Measurements from ENCODE around the gene MAST2.

MAST2 gene

GRCh38 chr1:45820788-45821187 lies 17.4 kb downstream of the MAST2 start:
- TF ChIP-seq OSR1 (CRISPR knock-in tag; IDR thresholded peaks at IDR 0.05) (no peak), CREB5 (CRISPR knock-in tag; IDR thresholded peaks at IDR 0.05; ENCODE audit: low read depth) (no peak), ESRRG (CRISPR knock-in tag; IDR thresholded peaks at IDR 0.05) (no peak), CSRNP3 (CRISPR knock-in tag; IDR thresholded peaks at IDR 0.05) (no peak)
- ATAC-seq: no peak

GRCh38 chr1:45822644-45823043 lies 19.2 kb downstream of the MAST2 start:
- TF ChIP-seq SNAI2 (CRISPR knock-in tag; IDR thresholded peaks at IDR 0.05) (no peak), RARB (CRISPR knock-in tag; IDR thresholded peaks at IDR 0.05) (no peak), ZFP3 (CRISPR knock-in tag; IDR thresholded peaks at IDR 0.05) (no peak), BACH2 (CRISPR knock-in tag; IDR thresholded peaks at IDR 0.05; ENCODE audit: borderline replicate concordance) (no peak), CREB5 (CRISPR knock-in tag; IDR thresholded peaks at IDR 0.05; ENCODE audit: low read depth) (no peak), ARNTL (CRISPR knock-in tag; IDR thresholded peaks at IDR 0.05; ENCODE audit: borderline replicate concordance, low read depth) (no peak)
- no peak for ATAC-seq

GRCh38 chr1:45824607-45825006 lies 21.2 kb downstream of the MAST2 start:
- no peak for ATAC-seq
- TF ChIP-seq BACH2 (CRISPR knock-in tag; IDR thresholded peaks at IDR 0.05; ENCODE audit: borderline replicate concordance) (no peak), CREB5 (CRISPR knock-in tag; IDR thresholded peaks at IDR 0.05; ENCODE audit: low read depth) (no peak), ISL1 (CRISPR knock-in tag; IDR thresholded peaks at IDR 0.05) (no peak), PATZ1 (CRISPR knock-in tag; IDR thresholded peaks at IDR 0.05; ENCODE audit: borderline replicate concordance) (no peak), CSRNP3 (CRISPR knock-in tag; IDR thresholded peaks at IDR 0.05) (no peak), TCF4 (CRISPR knock-in tag; IDR thresholded peaks at IDR 0.05; ENCODE audit: borderline replicate concordance) (no peak), ESRRG (CRISPR knock-in tag; IDR thresholded peaks at IDR 0.05) (no peak), TOX (CRISPR knock-in tag; IDR thresholded peaks at IDR 0.05; ENCODE audit: borderline replicate concordance) (no peak), POU6F1 (CRISPR knock-in tag; IDR thresholded peaks at IDR 0.05; ENCODE audit: borderline replicate concordance, low read depth) (no peak), ZFP3 (CRISPR knock-in tag; IDR thresholded peaks at IDR 0.05) (no peak), OSR1 (CRISPR knock-in tag; IDR thresholded peaks at IDR 0.05) (no peak), GLIS3 (CRISPR knock-in tag; IDR thresholded peaks at IDR 0.05) (no peak), ZNF8 (CRISPR knock-in tag; IDR thresholded peaks at IDR 0.05) (no peak), CSDC2 (CRISPR knock-in tag; IDR thresholded peaks at IDR 0.05) (no peak), TSHZ2 (CRISPR knock-in tag; IDR thresholded peaks at IDR 0.05) (no peak), ARNTL (CRISPR knock-in tag; IDR thresholded peaks at IDR 0.05; ENCODE audit: borderline replicate concordance, low read depth) (no peak), SNAI2 (CRISPR knock-in tag; IDR thresholded peaks at IDR 0.05) (no peak), ZFP30 (CRISPR knock-in tag; IDR thresholded peaks at IDR 0.05) (no peak), ZNF70 (CRISPR knock-in tag; IDR thresholded peaks at IDR 0.05) (no peak), ZNF565 (CRISPR knock-in tag; conservative IDR thresholded peaks at IDR 0.05; ENCODE audit: low read depth) (no peak)

All from SK-N-SH treated with all-trans-retinoic acid at 6 μM for 48 hours (cell line).